Breast epithelium (tissue), 3 donors: ENCODE measurements around the gene OR6S1.

Experiments used
- CTCF ChIP-seq, 3 donors: fragments of 450-650 bp; IDR thresholded peaks; one replicate each; pipeline ENCODE4 v1.5.1; 2016 to 2017; ENCODE audit warnings: antibody characterized with exemption in 3 of 3, mild to moderate bottlenecking in 3 of 3, moderate library complexity in 3 of 3
- POLR2A ChIP-seq: fragments of 450-650 bp; IDR thresholded peaks from one replicate; pipeline ENCODE4 v1.6.1; 2016; ENCODE audit warnings: antibody characterized with exemption, mild to moderate bottlenecking, moderate library complexity
- POLR2AphosphoS5 ChIP-seq, 3 donors: sonication (generic); formaldehyde crosslinking; IDR thresholded peaks; one replicate each; pipeline ENCODE4 v1.6.1; 2017; ENCODE audit warnings: antibody characterized with exemption in 3 of 3

GRCh38 chr14:20630340-20631022, 11.0 kb downstream of the OR6S1 start:
- TF ChIP-seq CTCF (IDR thresholded peaks at IDR 0.05) (no peak), POLR2A (no peak), POLR2AphosphoS5 (IDR thresholded peaks at IDR 0.05) (no peak)
